Ishikawa (cell line): Measurements from ENCODE around the gene USP37.

ENCODE experiments used
- CEBPB ChIP-seq: IDR thresholded peaks from 2 replicates; pipeline ENCODE4 v1.6.1; 2012
- CREB1 ChIP-seq: IDR thresholded peaks from 2 replicates; pipeline ENCODE4 v1.6.1; 2012; ENCODE audit warnings: low read depth
- EGR1 ChIP-seq: IDR thresholded peaks from 2 replicates; pipeline ENCODE4 v1.6.1; 2012
- EP300 ChIP-seq: IDR thresholded peaks from 2 replicates; pipeline ENCODE4 v1.6.1; 2012; ENCODE audit warnings: borderline replicate concordance
- FOXM1 ChIP-seq: IDR thresholded peaks from 2 replicates; pipeline ENCODE4 v1.6.1; 2012; ENCODE audit warnings: low read depth, borderline replicate concordance
- MAX ChIP-seq: IDR thresholded peaks from 2 replicates; pipeline ENCODE4 v1.6.1; 2012
- NFIC ChIP-seq: IDR thresholded peaks from 2 replicates; pipeline ENCODE4 v1.6.1; 2012
- RAD21 ChIP-seq: IDR thresholded peaks from 2 replicates; pipeline ENCODE4 v1.6.1; 2012; ENCODE audit warnings: low read depth
- TAF1 ChIP-seq: IDR thresholded peaks from 2 replicates; pipeline ENCODE4 v1.6.1; 2012; ENCODE audit warnings: low read depth, mild to moderate bottlenecking
- TCF12 ChIP-seq: IDR thresholded peaks from 2 replicates; pipeline ENCODE4 v1.6.1; 2012; ENCODE audit warnings: low read depth
- TEAD4 ChIP-seq: IDR thresholded peaks from 2 replicates; pipeline ENCODE4 v1.6.1; 2012
- USF1 ChIP-seq: IDR thresholded peaks from 2 replicates; pipeline ENCODE4 v1.6.1; 2012
- YY1 ChIP-seq: IDR thresholded peaks from 2 replicates; pipeline ENCODE4 v1.6.1; 2012; ENCODE audit warnings: low read depth
- ZBTB7A ChIP-seq: IDR thresholded peaks from 2 replicates; pipeline ENCODE4 v1.6.1; 2012; ENCODE audit warnings: low read depth
- TF ChIP-seq, protein P1 (sequence below): IDR thresholded peaks from 2 replicates; pipeline ENCODE4 v1.6.1; 2012; ENCODE audit warnings: low read depth, mild to moderate bottlenecking

The USP37 gene

DNA sequence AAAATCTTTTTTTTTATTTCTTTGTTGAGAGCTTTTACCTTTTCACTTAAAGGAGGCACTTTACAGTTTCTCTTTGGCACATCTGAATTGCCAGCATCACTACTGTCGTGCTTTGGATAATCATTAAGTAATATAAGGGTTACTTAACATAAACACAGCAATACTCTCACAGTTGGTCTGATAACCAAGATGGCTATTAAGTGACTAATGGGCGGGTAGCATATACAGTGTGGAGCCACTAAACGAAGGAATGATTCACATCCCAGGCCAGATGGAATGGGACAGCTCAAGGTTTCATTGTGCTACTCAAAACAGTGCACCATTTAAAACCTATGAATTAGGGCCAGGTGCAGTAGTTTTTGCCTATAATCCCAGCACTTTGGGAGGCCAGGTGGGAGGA lies 28.1 kb downstream of the USP37 start:
- TF ChIP-seq MAX (no peak), RAD21 (no peak), YY1 (no peak), EP300 (no peak), USF1 (no peak), CREB1 (no peak)

DNA sequence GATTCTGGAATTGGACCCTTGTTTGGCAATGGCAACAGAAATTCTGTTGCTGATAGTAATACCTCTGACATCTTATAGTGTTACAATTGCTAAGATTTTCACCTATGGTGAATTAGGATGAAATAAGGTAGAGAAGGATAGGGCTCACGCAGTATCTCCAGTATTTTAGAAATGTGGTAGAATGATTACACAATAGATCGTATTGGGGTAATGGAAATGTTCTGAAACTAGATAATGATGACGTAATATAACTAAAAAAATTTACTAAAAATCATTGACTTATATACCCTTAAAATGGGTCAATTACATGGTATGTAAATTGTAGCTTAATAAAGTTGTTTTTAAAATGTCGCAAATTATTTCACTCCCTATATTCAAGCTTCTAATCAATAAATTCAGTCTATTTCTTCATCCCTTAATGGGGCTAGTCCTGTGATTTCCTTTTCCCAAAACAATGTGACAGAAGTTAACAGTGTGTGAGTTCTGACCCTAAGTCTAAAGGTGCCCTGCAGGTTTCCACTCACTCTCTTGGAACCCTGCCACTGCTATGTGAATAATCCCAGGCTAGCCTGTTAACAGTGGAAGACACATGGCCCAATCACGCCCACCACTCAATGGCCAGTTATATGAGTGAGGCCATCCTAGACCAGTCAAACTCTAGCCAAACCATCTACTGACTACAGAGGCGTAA lies 31.2 kb downstream of the USP37 start:
- TF ChIP-seq TCF12: no peak
- TF ChIP-seq EGR1: no peak
- TF ChIP-seq USF1: no peak
- no peak for TF ChIP-seq EP300
- TF ChIP-seq ZBTB7A: no peak
- no peak for TF ChIP-seq CREB1
- TF ChIP-seq, protein P1, sequence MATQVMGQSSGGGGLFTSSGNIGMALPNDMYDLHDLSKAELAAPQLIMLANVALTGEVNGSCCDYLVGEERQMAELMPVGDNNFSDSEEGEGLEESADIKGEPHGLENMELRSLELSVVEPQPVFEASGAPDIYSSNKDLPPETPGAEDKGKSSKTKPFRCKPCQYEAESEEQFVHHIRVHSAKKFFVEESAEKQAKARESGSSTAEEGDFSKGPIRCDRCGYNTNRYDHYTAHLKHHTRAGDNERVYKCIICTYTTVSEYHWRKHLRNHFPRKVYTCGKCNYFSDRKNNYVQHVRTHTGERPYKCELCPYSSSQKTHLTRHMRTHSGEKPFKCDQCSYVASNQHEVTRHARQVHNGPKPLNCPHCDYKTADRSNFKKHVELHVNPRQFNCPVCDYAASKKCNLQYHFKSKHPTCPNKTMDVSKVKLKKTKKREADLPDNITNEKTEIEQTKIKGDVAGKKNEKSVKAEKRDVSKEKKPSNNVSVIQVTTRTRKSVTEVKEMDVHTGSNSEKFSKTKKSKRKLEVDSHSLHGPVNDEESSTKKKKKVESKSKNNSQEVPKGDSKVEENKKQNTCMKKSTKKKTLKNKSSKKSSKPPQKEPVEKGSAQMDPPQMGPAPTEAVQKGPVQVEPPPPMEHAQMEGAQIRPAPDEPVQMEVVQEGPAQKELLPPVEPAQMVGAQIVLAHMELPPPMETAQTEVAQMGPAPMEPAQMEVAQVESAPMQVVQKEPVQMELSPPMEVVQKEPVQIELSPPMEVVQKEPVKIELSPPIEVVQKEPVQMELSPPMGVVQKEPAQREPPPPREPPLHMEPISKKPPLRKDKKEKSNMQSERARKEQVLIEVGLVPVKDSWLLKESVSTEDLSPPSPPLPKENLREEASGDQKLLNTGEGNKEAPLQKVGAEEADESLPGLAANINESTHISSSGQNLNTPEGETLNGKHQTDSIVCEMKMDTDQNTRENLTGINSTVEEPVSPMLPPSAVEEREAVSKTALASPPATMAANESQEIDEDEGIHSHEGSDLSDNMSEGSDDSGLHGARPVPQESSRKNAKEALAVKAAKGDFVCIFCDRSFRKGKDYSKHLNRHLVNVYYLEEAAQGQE: no peak
- no peak for TF ChIP-seq MAX

DNA sequence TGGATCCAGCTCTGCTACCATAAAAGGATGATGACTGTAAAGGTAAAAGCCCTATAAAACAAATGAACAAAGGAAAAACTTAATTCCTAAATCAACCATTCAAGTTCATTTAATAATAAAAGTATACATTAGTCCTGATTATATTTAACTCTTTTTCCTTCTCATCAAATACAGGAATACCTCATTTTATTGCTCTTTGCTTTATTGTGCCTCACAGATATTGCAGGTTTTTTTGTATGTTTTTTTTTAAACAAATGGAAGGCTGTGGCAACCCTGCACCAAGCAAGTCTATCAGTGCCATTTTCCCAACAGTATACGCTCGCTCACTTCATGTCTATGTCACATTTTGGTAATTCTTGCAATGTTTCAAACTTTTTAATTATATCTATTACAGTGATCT lies 38.2 kb downstream of the USP37 start:
- no peak for TF ChIP-seq FOXM1
- no peak for TF ChIP-seq USF1
- TF ChIP-seq YY1: no peak
- TF ChIP-seq RAD21: no peak
- TF ChIP-seq TCF12: no peak

DNA sequence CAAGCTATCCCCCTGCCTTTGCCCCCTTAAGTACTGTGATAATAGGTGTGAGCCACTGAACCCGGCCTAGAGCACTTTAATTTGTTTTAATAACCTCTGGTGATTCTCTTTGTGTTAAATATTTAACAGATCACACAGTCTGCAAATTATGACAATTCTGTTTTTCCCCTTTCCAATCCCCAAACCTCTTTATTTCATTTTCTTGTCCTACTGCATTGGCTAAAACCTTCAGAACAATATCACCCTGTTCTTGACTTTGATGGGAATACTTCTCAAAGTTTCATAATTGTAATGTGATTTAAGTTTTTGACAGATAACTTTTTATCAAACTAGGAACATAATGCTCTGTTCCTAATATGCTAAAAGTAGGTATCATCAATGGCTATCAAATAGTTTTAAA lies 44.5 kb downstream of the USP37 start:
- TF ChIP-seq TCF12: no peak
- TF ChIP-seq ZBTB7A: no peak
- TF ChIP-seq CEBPB: no peak
- TF ChIP-seq TAF1: no peak
- no peak for TF ChIP-seq FOXM1
- TF ChIP-seq RAD21: no peak
- no peak for TF ChIP-seq EP300
- TF ChIP-seq, protein P1: no peak
- no peak for TF ChIP-seq NFIC
- TF ChIP-seq USF1: no peak
- TF ChIP-seq TEAD4: no peak
- no peak for TF ChIP-seq YY1

- TF ChIP-seq, protein P1: no peak
- TF ChIP-seq CREB1 (no peak), NFIC (no peak), RAD21 (no peak), TEAD4 (no peak), YY1 (no peak), ZBTB7A (no peak), EP300 (no peak), USF1 (no peak), FOXM1 (no peak), EGR1 (no peak), MAX (no peak), TCF12 (no peak), CEBPB (no peak), TAF1 (no peak)
These were observed 49.3 kb downstream of the USP37 start for GRCh38 chr2:218518876-218519275.
